Daoy (cell line): Measurements from ENCODE around the gene MRPS9. TPM values are rescaled to one million over a fixed set of nuclear protein-coding genes. Genes with fewer than 3 reads are reported as not detected.

Source experiments
- DNase-seq: peaks from one replicate; pipeline ENCODE4 v3.0.0-alpha.2; 2015; ENCODE audit warnings: low read depth
- total RNA-seq: library from RNA; depleted of rRNA; stranded (reverse); fragments of >200 nt; shearing (Covaris generic); gene quantifications from 2 replicates; pipeline ENCODE4 v1.2.3, GENCODE V29; 2014

The MRPS9 gene
- total RNA-seq, 1 experiment from 2014 or later, result 45.7 TPM

DNA sequence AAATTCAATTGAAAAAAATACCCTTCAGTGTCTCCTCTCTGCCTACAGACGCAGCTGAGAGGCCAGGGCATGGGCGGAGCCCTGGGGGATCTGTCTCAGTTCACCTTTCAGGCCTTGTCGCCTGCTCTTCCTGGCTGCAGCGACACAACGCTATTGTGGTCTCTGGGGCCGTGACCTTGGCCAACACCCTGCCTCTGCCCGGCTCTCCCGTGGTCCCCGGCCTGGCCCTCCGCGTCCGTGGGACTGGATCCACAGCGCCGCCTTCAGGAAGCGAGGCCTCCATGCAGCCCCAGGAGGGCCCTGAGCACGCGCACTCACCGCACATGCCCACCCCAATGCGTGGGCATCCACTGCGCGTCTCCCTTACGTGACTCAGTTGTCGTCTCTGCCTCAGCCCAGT lies 81.1 kb downstream of the MRPS9 start:
- no peak for DNase-seq

- no peak for DNase-seq
These were observed 83.6 kb downstream of the MRPS9 start for GRCh38 chr2:105121434-105121833.

DNA sequence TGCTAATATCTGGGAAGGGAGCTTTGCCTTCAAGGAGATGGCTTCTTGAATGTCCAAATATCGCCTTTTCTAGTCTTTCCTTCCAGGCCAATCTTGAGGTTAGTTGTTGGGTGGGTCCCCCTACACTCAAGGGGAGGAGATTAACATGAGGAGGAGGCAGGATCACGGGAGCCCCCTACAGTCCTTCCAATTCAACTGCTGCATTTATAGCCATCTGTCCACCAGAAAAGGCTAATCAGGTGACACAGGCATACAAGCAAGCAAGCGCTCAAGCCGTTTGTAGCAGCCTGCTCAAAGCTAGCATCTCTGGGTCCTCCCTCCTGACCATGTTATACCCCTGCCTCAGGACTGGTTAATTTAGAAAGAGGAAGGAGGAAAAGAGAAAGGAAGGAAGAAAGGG lies 87.6 kb downstream of the MRPS9 start:
- DNase-seq, result peak; percentile 23

- no peak for DNase-seq
These were observed 88.1 kb downstream of the MRPS9 start for GRCh38 chr2:105125920-105126319.

GRCh38 chr2:105126336-105126735 lies 88.5 kb downstream of the MRPS9 start:
- no peak for DNase-seq

DNA sequence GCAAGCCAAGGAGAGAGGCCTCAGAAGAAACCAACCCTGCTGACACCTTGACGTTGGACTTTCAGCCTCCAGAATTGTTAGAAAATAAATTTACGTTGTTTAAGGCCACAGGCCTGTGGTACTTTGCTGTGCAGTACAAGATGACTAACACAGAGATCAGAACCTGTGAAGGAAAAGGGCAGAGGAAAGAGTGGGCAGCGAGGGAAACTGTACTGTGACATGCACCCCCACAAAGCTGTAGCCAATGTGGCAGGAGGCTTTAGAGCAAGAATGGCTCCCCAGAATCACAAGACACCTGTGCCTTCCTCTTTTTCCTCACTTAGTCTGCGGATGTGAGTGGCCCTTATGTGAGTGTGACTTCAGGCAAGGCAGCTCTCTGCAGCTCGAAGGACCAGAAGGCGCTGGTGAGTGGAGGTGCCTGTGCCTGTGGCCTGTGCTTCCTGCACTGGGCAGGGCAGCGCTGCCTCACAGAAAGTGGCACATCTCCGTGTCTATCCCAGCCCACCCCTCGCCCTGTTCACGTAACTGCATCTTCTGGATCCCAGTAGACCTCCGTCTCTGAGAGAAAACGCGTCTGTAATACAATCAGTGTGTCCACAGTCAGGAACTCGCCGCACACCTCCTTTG lies 89.5 kb downstream of the MRPS9 start:
- DNase-seq, result no peak

GRCh38 chr2:105129722-105130232 lies 91.9 kb downstream of the MRPS9 start:
- DNase-seq, result no peak

DNA sequence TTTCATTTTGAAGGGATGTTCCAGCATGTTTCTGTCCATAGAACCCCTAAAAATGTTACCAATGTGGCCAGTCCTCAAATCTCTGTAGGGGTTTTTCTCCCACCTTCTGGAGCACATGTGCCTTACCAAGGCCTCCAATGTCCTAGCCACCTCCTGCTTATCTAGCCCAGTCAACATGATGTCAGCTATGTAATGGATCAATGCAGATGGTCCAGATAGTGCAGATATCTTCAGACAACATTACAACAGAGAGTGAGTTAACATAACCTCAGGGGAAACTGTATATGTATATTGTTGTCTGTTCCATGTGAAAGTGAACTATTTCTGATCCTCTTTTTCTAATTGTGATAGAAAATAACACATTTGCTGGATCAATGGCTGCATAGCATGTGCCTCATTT lies 92.7 kb downstream of the MRPS9 start:
- DNase-seq, result no peak

DNA sequence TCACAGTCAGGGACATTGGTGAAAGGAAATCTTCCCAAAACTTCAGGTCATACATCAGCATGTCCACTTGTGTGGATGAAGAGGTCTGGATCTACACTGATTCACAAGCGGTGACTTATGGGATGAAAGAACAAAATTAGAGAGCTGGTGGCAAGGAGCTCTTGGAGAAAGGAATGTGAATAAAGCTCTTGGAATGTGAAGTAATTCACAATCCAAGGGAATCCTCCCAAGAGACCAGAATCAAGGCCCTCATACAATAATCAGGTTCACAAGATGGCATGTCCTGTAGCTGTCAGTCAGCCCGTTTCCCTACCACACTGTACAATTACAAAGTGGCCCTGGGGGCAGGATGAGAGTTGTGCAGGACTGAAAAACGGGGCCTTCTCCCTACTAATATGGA lies 96.2 kb downstream of the MRPS9 start:
- DNase-seq, result no peak

GRCh38 chr2:105135436-105135835 lies 97.6 kb downstream of the MRPS9 start:
- no peak for DNase-seq

DNA sequence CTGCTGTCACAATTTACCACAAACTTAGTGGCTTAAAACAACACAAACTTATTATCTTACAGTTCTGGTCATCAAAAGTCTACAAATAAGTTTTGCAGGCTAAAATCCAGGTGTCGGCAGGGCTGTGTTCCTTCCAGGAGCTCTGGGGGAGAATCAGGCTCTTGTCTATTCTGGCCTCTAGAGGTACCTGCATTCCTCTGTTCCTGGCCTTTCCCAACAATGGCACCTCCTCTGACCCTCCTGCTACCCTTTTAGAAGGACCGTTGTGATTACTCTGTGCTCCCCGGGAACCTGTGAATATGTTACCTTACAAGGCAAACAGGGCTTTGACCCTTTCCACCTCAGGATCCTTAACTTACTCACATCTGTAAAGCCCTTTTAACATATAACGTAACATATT lies 98.5 kb downstream of the MRPS9 start:
- DNase-seq, result no peak

DNA sequence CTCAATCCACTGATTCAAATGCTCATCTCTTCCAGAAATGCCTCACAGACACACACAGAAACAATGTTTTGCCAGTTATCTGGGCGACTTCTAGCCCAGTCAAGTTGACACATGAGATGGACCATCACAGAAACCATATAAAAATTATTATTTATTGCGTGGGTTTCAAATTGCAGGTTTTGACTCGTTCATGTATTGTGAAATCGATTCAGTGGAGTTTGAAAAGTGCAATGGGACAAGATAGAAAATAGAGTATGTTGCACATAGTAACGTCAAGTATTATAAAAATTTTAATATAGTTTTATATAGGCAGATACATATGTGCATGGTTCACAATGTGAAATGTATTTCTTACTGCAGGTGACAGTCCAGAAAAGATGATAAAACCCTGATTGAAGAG lies 100.8 kb downstream of the MRPS9 start:
- no peak for DNase-seq

- DNase-seq, result no peak
These were observed 101.8 kb downstream of the MRPS9 start for GRCh38 chr2:105139556-105140239.

DNA sequence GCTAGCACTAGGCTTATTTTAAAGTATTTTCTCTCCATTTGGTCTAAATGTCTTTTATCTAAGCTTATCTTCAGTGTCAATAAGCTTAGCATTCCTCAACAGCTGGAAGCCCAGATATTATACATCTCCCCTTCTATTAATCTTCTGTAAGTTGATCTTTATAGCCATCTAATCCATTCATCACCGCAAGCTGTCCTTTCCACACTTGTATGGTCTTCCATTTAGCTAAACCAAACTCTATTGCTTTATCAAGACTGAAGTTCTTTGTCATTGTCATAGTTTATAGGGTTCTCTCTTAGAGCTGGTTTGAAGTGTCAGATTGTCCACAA lies 102.3 kb downstream of the MRPS9 start:
- DNase-seq, result no peak

GRCh38 chr2:105141099-105141614 lies 103.3 kb downstream of the MRPS9 start:
- DNase-seq, result no peak

DNA sequence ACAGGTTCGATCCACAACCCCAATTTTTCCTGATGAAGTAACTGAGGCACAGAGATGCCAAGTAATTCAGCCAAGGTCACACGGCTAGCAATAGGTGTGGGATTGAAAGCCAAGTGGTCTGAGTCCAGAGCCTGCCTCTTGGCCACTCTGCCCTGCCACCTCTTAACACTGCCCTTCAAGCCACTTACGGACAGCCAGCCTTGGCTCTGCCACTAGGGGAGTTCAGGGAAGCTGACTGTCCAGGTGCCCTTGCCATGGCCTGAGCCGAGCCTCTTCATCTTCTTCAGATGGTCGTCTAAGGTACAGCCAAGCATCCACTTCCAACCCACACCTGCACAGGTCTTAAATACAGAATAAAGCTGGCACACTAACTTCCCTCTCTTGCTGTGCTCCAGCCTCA lies 104.4 kb downstream of the MRPS9 start:
- no peak for DNase-seq

- no peak for DNase-seq
These were observed 105.2 kb downstream of the MRPS9 start for GRCh38 chr2:105143094-105143466.

DNA sequence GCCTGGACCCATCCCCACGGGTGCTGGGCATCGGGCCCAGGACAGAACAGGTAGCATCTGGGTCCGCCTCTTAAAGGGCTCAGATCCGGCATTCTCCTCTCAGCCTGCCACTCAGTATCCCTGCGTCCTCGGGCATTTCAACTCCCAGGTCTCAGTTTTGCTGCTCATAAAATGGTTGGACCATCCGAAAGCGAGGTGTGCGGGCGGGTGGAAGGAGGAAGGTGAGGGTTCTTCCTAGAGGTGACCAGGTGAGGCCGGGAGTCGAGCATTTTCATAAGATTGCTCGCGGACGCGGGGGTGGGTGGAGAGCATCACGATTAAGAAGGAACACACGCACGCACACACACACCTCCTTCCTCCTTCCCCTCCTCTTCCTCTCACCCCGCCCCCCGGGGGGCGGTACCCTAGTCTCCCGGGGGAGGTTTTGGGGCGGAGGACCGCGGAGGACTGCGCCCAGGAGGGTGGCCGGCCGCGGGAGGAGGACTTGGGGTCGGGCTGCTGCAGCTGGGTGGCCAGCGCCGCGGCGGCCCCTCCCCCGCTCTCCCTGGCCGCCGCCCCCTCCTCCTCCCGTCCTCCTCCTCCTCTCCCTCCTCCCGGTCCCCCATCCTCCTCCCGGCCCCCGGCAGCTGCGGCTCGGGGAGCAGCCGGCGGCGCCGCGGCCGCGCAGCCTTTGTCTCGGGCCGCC lies 105.7 kb downstream of the MRPS9 start:
- peak; percentile 55 for DNase-seq

DNA sequence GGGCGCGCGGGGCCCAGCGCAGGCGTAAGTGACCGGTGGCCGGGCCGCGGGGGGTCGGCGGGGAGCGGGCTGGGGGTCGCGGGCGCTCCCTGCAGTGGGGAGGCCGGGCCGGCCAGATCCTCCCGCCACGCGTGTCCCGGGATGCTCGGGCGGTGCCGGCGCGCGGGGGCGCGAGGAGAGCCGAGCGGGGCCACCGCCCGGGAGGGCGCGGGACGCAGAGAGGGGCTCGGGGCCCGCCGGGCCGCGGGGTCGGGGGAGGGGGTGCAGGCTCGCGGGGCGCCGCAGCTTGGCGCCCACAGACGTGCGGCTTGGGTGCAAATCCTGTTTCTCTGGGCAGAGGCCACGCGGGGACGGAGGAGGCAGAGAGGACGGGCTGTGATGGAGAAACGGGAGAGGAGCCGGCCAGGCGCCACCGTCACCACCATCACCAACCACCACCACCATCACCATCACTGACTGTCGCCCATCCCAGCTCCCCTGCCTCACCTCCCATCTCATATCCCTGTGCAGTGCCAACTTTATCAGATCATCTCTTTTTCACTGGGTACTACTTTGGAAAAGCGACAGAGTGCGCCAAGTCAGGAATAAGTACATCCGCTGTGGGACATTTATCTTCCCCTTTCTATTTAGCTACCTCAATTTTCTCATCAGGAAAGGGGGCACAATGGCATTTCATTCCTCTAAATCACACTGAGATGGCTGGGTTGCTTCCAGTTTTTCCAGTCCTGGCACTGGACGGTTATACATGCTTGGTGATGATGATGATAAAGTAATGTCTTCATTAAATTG lies 106.5 kb downstream of the MRPS9 start:
- DNase-seq, result peak; percentile 9

DNA sequence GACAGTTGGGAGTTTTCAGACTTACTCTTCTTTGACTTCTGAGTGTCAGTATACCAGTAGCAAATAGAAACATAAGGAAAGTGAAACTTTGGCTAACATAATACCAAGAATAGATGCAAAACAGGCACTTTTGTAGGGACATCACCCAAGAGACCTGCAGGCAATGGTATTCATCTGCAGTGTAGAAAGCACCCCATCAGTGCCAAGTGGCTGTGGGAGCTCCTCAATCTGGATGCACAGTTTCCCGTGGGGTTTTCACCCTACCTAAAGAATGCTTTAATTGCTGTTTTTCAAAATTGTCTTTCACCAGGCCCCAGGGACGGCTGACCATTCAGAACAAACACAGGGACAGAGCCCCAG lies 107.1 kb downstream of the MRPS9 start:
- no peak for DNase-seq

- DNase-seq, result no peak
These were observed 111.4 kb downstream of the MRPS9 start for GRCh38 chr2:105149272-105149671.
